ENCODE results near the gene CCSER1.
"Not testable (repeated sequence)": the region's sequence is repeated elsewhere in the genome, so short reads cannot be mapped to it uniquely, and the experiment has no call there.

CCSER1 gene

GRCh38 chr4:91076147-91076546 lies 949.0 kb downstream of the CCSER1 start:
- no peak for TF ChIP-seq CTCF (conservative IDR thresholded peaks at IDR 0.05)
- no peak overlapping the region for H3K27ac ChIP-seq

GRCh38 chr4:91085961-91086360 lies 958.8 kb downstream of the CCSER1 start:
- H3K27ac ChIP-seq: no peak overlapping the region

DNA sequence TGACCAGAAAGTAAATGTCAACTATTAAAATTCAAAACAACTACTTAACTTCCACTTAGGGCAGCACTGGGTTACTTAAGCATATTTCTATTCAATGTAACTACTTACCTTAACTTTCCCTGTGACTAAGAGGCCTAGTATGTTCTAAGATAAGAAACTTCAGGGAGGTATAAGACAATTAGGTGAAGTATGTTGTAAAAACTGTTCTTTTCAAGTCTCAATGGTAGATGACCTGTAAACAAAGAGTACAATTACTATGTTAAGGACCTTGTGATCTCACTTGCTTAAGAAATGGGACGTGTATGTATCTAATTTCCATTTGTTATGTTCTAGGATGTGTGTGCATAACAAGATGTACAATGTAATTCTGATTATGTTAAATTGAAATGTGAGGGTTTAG lies 960.5 kb downstream of the CCSER1 start:
- TF ChIP-seq CTCF (conservative IDR thresholded peaks at IDR 0.05): no peak

More at GRCh38 chr4:91085961-91086360, 958.8 kb downstream of the CCSER1 start:
- no peak for TF ChIP-seq CTCF (conservative IDR thresholded peaks at IDR 0.05)

GRCh38 chr4:91089178-91089577 lies 962.0 kb downstream of the CCSER1 start:
- no peak for TF ChIP-seq CTCF (conservative IDR thresholded peaks at IDR 0.05)

More for the DNA sequence above, 960.5 kb downstream of the CCSER1 start:
- no peak overlapping the region for H3K27ac ChIP-seq

GRCh38 chr4:91092398-91092980 lies 965.3 kb downstream of the CCSER1 start:
- H3K27ac ChIP-seq: peak overlapping the region; percentile 46
- TF ChIP-seq CTCF (conservative IDR thresholded peaks at IDR 0.05): peak; percentile 38

More at GRCh38 chr4:91089178-91089577, 962.0 kb downstream of the CCSER1 start:
- no peak overlapping the region for H3K27ac ChIP-seq

GRCh38 chr4:91094220-91094619 lies 967.0 kb downstream of the CCSER1 start:
- H3K27ac ChIP-seq: not testable (repeated sequence)

DNA sequence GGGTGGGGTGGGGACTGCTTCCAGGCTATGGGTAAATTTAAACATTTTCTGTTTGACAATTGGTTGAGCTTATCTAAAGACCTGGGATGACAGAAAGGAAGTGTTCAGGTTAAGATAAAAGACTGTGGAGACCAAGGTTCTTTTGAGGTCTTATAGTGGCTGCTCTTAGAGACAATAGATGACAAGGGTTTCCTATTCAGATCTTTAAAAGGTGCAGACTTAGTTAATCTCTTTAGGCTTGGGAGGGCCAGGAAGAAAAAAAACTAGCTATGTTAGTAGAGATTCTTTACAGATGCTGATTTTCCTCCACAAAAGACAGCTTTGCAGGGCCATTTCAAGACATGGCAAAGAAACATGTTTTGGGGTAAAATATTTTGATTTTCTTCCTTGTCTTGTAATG lies 972.5 kb downstream of the CCSER1 start:
- no peak for TF ChIP-seq CTCF (conservative IDR thresholded peaks at IDR 0.05)
- no peak overlapping the region for H3K27ac ChIP-seq

DNA sequence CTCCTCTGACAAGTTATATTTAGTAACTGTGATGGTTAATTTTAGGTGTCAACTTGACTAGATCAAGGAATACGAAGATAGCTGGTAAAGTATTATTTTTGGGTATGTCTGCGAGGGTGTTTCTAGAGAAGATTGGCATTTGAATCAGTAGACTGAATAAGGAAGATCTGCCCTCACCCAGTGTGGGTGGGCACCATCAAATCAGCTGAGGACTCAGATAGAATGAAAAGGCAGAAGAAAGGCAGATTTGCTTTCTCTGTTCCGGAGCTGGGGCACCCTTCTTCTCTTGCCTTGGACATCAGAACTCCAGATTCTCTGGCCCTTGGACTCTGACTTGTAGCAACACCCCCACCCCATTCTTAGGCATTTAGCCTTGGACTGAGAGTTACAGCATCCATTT lies 981.6 kb downstream of the CCSER1 start:
- no peak for TF ChIP-seq CTCF (conservative IDR thresholded peaks at IDR 0.05)
- H3K27ac ChIP-seq: no peak overlapping the region
